Stimulated activated CD4-positive, alpha-beta T cell treated with anti-CD3 and anti-CD28 coated beads, Interleukin-1b, Interleukin-23, amount 100 ng/mL, for 48 hours (primary cell): ENCODE results near the gene PTPN2.

Source experiments
- DNase-seq: peaks from one replicate; pipeline ENCODE4 v3.0.0-alpha.2; 2020

The PTPN2 gene

DNA sequence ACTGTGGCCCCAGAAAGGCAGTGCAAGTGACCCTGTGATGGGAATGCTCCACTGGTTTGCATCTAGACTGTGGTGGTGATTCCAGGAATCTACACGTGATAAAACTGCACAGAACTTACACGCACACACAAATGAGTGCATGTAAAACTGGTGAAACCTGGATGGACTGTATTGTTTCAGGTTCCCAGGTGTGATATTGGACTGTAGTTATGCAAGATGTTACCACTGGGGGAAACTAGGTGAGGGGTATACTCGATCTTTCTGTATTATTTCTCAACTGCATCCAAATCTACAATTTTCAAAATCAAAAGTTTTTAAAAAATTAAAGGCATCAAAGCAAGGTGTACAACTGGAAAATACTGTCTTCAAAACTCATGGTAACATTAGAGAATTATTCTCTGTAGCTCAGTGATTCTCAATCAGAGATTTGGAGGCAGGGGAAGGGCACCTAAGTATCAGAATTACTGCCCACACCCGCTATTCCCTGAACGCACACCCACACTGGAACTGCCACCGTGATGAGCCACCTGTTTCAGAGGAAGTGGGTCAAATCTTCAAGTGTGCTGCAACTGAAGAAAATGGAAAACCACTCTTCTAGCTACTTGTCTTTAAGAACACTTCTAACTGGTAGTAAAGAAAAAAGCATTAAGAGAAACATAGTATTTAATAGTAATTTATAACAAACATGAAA is 26.7 kb downstream of the PTPN2 start:
- peak; percentile 46 for DNase-seq

GRCh38 chr18:12855916-12856315 is 28.1 kb downstream of the PTPN2 start:
- DNase-seq = no peak

DNA sequence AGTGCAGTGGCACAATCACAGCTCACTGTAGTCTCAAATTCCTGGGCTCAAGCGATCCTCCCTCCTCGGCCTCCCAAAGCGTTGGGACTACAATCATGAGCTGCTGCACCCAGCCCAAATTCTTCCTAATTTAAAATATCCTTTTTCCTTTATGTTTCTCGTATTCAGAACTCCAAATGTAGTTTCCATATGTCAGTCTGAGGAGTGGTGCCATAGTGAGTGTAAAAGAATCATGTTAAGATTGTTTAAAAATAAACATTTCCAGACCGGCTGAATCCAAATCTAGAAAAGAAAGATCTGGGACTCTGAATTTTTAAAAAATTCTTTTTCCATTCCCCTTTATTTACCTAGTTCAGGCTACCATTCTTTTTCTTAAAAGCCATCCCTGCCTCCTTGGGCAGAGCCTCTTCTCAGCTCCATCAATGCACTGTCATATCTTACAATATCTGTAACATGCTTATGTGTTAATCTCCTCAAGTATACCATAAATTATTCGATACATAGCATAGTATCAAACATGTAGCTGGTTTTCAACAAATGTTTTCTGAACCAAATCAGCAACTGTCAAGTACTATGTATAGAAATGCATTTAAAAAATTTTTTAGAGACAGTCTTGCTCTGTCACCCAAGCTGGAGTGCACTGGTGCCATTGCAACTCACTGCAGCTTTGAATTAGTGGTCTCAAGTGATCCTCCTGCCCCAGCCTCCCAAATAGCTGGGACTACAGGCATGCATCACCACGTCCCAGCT is 31.3 kb downstream of the PTPN2 start:
- no peak for DNase-seq

DNA sequence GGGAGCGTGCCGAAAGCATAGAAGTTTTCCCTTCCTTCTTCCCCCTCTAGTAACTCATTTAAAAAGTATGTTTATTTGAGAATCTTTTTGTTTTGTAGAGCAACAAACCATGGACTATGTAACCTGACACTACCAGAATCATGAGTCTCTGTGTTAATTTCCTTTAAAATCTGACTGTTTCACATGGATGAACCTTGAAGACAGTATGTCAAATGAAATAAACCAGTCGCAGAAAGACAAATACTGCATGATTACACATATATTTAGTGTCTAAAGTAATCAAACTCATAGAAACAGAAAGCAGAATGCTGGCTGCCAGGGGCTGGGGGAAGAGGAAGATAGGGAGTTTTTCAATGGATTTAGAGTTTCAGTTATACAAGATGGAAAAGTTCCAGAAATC is 32.3 kb downstream of the PTPN2 start:
- no peak for DNase-seq

GRCh38 chr18:12849548-12849947 is 34.5 kb downstream of the PTPN2 start:
- DNase-seq = no peak

GRCh38 chr18:12848405-12848804 is 35.6 kb downstream of the PTPN2 start:
- DNase-seq = no peak

DNA sequence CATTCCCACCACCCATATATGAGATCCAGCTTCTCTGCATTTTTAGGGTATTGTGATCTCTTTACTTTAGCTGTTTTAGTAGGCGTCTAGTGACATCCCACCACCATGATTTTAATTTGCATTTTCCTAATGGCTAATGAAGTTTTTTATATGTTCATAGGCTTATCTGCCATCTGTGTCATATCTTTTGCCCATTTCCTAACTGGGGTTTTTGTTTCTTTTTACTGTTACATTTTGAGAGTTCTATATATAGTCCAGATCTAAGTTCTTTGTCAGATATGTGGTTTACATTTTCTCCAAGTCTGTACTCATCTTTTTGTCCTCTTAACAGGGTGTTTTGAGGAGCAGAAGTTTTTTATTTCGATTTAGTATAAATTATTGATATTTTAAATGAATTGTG is 39.6 kb downstream of the PTPN2 start:
- DNase-seq = no peak

- no peak for DNase-seq
Observed at GRCh38 chr18:12843420-12844350, 40.4 kb downstream of the PTPN2 start.

DNA sequence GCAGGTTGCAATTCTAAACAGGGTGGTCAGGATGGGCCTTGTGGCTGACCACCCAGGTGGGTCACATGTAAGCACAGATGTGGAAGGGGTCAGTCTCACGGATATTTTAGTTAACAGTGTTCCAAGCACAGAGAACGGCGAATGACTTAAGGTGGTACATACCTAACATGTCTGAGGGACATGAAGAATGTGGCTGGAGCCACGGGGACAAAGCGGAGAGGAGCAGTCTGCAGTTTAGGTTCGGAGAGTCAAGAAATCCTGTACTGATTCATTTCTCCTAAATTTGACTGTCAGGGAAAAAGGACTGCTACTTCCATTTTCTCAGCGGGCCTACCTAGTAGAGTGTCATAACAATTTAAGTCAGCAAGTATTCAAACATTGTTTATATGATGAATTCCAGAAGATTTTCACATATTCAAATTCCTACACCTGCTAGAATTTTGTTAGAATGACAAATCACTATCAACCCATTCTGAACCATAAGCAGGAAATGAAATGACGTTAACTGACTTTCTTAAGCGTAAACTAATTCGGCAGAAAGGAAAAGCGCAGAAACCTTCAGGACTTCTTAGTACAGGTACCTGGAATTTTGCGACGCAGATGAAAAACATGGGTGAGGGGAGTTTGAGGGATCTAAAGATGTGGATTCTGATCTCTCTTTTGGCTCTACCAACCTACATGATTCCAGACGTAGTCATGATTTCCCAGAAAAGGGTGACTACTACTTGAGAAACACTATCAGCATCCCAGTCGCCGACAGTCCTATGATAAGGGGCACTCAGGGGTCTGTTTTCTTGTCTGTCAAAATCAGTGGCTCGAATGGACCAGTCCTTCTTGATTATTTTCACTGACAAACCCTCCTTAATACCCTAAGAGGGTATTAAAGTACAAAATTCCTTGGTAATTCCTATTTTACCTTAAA is 41.3 kb downstream of the PTPN2 start:
- no peak for DNase-seq

DNA sequence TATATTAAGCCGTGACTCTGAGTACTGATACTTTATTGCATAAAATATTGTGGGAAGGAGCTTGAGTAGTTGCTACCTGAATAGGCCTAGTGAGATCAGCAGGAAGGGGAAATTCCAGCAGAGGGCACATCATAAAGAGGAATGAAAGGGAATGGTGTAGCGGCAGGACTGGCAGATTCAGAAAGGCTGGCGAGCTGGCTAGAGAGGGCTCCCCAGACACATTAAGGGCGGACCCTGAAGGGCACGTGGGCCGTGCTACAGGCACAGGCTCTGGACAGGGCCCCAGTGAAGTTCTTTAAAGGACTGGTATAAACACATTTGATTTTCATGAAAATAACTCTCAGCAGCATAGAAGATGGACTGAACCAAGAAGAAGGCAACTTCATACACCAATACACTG is 43.0 kb downstream of the PTPN2 start:
- no peak for DNase-seq

DNA sequence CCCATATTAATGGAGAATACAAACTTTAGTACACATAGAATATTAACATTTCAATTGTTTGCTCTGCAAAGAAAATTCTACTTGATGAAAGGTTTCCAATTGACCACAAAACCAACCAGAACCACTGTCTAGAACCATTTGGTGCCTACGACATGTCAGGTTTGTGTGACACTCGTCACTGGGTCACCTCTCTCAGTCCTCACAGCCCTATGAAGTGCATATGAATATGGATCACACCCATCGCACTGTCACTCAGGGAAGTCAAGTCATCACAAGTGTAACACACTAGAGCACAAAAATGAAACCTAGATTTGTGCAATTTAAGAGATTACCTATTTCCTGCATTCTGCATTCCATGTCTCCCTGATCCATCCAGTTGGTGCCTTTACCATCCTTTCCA is 43.7 kb downstream of the PTPN2 start:
- peak; percentile 32 for DNase-seq

GRCh38 chr18:12839526-12840196 is 44.4 kb downstream of the PTPN2 start:
- DNase-seq = peak; percentile 53

- DNase-seq = no peak
Observed at GRCh38 chr18:12839057-12839525, 44.9 kb downstream of the PTPN2 start.

DNA sequence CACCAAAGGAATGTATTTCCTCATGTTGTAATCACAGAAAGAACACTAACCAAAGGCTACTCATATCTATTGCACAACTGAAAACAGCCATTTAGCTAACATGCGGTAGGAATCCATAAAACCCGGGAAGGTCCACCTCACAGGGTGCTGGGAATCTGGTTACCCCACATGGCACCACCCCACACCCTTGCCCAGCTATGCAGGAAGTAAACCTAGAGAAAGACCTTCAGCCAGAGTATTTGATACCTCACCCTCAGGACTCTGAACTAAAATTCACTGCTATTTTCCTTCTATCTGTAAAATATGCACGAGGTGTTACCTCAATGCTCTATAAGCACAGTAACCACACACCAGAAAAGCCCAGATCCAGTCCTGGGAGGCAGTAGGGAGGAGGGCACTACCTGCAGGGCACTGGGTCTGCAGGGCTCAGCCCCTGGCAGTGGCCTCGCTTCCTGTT is 45.8 kb downstream of the PTPN2 start:
- DNase-seq = no peak

DNA sequence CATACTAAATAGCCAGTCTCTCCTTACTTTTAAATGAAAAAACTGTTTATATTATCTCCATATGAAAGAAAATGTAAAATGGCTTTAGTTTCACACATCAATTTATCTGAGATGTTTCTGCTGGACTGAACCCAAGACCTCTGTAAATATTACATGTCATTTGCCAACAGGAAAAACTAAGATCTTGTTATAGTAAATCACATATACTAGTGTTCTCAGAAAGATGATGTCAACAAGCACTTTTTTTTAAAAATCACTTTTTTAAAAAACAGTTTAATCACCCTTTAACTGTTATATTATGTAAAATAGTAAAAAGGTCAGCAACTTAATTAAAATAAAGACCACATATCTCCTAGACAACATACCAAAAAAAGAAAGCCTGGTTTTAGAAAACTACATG is 46.3 kb downstream of the PTPN2 start:
- DNase-seq = no peak

GRCh38 chr18:12836551-12836950 is 47.5 kb downstream of the PTPN2 start:
- DNase-seq = no peak

DNA sequence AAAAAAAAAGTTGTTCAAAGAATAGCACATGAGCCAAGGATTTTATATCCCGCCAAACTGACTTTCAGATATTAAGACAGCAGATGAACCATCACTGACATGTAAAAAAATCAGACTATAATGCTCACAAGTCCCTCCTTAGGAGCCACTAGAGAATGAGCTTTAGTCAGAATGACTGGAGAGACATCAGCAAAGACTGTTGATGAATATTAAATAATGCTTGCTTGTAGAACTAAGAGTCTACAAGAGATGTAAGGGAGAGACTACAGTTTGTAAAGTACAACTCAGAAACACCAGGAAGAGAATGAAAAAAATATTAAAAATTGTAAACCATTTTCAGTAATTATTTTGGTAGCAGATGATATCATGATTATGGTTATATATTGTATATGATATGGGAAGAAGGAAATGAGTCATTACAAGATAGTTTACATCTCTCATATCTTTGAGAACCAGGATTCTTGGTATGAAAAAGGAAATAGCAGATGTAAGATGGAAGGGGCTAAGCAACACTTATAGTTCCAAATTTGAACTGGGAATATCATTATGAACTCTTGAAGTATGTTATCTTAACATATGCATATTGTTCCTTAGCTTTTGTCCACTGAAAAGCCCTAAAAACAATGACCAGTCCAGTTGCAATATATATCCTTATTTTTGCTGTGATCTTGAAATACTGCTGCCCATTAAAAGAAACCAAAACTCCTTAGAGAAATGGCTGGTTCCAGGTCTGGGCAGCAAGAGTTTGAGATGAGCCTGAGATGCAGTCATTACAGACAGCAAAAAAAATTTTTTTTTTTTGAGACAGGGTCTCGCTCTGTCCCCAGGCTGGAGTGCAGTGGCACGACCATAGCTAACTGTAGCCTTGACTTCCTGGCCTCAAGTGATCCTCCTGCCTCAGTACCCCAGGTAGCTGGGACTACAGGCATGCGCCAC is 55.7 kb downstream of the PTPN2 start:
- no peak for DNase-seq

DNA sequence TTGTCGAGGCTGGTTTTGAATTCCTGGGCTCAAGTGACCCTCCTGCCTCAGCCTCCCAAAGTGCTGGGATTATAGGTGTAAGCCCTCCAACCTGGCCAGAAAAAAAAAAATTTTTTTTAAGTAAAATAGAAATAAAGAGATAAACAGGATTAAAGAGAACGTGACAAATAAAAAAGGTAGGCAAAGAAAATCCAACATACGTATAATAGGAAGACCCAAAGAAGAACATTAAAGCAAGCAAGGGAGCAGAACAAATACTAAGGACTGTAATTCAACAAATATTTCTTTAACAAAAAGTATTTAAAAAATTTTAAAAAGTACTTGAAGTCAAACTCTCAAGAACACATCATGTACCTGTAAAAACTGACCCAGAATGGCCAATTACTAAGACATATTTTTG is 56.4 kb downstream of the PTPN2 start:
- DNase-seq = no peak

GRCh38 chr18:12825230-12825629 is 58.8 kb downstream of the PTPN2 start:
- no peak for DNase-seq

- DNase-seq = no peak
Observed at GRCh38 chr18:12823892-12824291, 60.1 kb downstream of the PTPN2 start.
